Mucosa of descending colon (tissue), 3 donors: ENCODE measurements around the gene SORBS1. TPM values are rescaled to one million over a fixed set of nuclear protein-coding genes. Genes with fewer than 3 reads are reported as not detected.

ENCODE experiments used
- ATAC-seq: fragments of 200-7000 bp; cut with Tn5 transposase; one replicate; pipeline ENCODE4 v1.9.1; 2020; ENCODE audit warnings: mild to moderate bottlenecking, moderate library complexity
- DNase-seq, 3 donors: peaks; one replicate each; pipeline ENCODE4 v3.0.0-alpha.2; 2020
- H3K36me3 ChIP-seq: fragments of 200-600 bp; one replicate; pipeline ENCODE4 v1.8.0; 2021; ENCODE audit warnings: low read depth, mild to moderate bottlenecking
- H3K4me1 ChIP-seq: fragments of 200-600 bp; one replicate; pipeline ENCODE4 v1.8.0; 2021; ENCODE audit warnings: low read depth, mild to moderate bottlenecking
- H3K4me3 ChIP-seq: fragments of 200-600 bp; one replicate; pipeline ENCODE4 v1.8.0; 2021; ENCODE audit warnings: mild to moderate bottlenecking
- H3K9me3 ChIP-seq: fragments of 200-600 bp; one replicate; pipeline ENCODE4 v1.8.0; 2021; ENCODE audit warnings: mild to moderate bottlenecking
- intact Hi-C, 2 donors: fragments of 100-400 bp; cut with DNase I in 1 of 2; cut with micrococcal nuclease in 1 of 2; formaldehyde crosslinking; loops; one replicate each; pipeline versions ENCODE4 v1.11.0 to v1.11.1; 2022; cut with DNase I, micrococcal nuclease
- total RNA-seq, 3 donors: library from RNA; stranded (reverse); fragmentation: NEBNext Ultra II Directional in 2 of 3; extraction: Animal tissue kit (Norgen Biotek cat#: 25700) in 2 of 3; gene quantifications; one replicate each; pipeline versions ENCODE4 v1.2.1 to v1.2.4, GENCODE V29; 2021 to 2023
- TF ChIP-seq, protein P1 (sequence below): fragments of 200-600 bp; IDR thresholded peaks from one replicate; pipeline ENCODE4 v1.8.0; 2022; ENCODE audit warnings: antibody characterized with exemption, mild to moderate bottlenecking
- donor health status: DM: no; HTN: no; CAD: no; lungs with moderate emphysema.
- donor health status: DM: no; HTN: no; CAD: no.
- donor health status: DM: no; HTN: yes; CAD: no.

Gene SORBS1
- total RNA-seq, 3 donors from 2014 or later: 48.9 to 699 (median 99.3) TPM

DNA sequence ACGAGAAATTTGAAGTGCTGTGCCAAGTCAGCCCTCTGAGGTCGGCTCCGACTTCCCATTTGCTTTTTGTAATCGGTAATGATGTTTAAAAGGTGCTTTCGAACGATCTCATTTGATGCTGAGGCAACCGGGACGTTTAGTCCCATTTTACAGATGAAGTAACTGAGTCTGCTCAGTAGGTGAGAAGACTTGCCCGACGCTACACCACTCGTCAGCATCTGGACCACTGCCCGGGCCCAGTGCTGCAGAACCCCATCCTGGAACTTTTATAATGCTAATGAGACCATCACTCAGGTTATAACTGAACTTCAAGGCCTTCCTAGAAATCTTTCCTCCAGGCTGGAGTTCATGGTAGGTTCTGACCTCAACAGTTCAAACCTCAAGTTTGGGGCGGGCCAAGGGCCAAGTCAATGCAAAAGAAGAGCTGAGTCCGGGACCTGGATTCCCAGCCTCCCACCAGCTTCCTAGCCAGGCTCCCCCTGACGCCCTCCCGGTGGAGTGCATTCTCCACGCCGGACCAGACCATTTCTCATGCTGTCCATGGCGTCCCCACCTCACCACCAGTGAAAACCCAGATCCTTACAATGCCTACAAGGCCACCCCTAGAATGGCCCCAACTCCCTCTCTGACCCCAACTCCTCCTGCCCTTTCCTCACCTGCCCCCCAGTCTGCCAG lies 269.7 kb downstream of the SORBS1 start:
- ATAC-seq (no peak), DNase-seq (no peak)
- Histone ChIP-seq H3K36me3 (no peaks in the 10 kb centered on the region), H3K4me1 (peaks cover 41% of the 10 kb centered on the region), H3K9me3 (no peaks in the 10 kb centered on the region), H3K4me3 (no peak overlapping the region)
- intact Hi-C loops: no loop called here
- TF ChIP-seq, protein P1, sequence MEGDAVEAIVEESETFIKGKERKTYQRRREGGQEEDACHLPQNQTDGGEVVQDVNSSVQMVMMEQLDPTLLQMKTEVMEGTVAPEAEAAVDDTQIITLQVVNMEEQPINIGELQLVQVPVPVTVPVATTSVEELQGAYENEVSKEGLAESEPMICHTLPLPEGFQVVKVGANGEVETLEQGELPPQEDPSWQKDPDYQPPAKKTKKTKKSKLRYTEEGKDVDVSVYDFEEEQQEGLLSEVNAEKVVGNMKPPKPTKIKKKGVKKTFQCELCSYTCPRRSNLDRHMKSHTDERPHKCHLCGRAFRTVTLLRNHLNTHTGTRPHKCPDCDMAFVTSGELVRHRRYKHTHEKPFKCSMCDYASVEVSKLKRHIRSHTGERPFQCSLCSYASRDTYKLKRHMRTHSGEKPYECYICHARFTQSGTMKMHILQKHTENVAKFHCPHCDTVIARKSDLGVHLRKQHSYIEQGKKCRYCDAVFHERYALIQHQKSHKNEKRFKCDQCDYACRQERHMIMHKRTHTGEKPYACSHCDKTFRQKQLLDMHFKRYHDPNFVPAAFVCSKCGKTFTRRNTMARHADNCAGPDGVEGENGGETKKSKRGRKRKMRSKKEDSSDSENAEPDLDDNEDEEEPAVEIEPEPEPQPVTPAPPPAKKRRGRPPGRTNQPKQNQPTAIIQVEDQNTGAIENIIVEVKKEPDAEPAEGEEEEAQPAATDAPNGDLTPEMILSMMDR: no peak

DNA sequence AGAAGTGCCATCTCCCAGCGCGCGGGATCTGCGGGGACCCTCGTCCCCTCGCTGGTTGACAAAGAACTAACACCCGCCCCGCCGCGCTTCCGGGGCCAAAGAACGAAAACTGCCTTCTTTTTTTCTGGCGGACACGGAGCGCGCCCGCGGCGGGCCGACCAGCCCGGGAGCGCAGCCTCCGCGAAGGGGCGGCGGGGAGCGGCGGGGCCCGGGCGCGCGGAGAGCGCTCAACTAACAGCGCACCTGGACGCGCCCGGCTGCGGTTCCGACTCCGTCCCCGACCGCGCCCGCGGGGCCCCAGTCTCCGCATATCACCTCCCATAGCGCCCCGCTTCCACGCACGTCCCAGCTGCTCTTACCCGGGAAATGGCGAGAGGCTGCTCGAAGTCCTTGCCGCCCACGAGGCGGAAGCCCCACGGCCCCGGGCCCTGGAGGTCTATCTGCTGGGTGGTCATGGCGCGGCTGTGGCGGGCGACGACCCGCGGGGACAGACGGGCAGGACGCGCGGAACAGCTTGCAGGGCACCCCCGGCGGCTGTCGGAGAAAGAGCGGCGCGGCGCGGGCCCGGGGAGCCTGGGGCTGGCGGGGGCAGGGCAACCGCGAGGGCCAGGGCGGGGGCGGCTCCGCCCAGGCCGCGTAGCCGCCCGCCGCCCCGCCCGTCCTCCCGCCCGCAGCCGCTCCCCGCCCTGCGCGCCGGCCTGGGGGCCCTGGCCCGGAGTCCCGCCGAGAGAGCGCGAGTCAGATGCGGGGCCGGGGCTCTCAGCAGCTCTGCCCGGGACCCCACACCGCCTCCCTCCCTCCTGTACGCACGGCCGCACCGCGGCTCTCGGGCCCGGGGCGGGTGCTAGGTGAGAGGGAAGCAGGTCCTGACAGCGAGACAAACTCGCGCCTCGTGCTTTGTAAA lies 270.5 kb downstream of the SORBS1 start, which contains the start of gene PDLIM1:
PDLIM1 (minus strand) TSS at position 543 of the 904 bp plus-strand sequence; CDS start at position 455, 88 bp downstream.
- DNase-seq (peak; percentile 86 to 93 (median 89)), ATAC-seq (peak; percentile 83)
- peak within 1 kb of the TSS; percentile 90 for H3K4me3 ChIP-seq
- H3K9me3 ChIP-seq: no peaks in the 10 kb centered on the region
- no peaks in the 10 kb centered on the region for H3K36me3 ChIP-seq
- intact Hi-C loops: no loop called here
- TF ChIP-seq, protein P1: no peak
- peaks cover 48% of the 10 kb centered on the region for H3K4me1 ChIP-seq

- TF ChIP-seq, protein P1: no peak
- ATAC-seq (no peak), DNase-seq (peak in 1 of 3 donors; percentile 54)
- Histone ChIP-seq H3K4me3 (peak overlapping the region; percentile 90), H3K9me3 (no peaks in the 10 kb centered on the region), H3K4me1 (peaks cover 45% of the 10 kb centered on the region), H3K36me3 (no peaks in the 10 kb centered on the region)
- intact Hi-C loops: no loop called here
These were observed 271.2 kb downstream of the SORBS1 start for GRCh38 chr10:95289921-95290421.

- ATAC-seq (peak; percentile 58), DNase-seq (peak in 2 of 3 donors; percentile 62 to 65)
- intact Hi-C loops: no loop called here
- Histone ChIP-seq H3K4me3 (peak overlapping the region; percentile 90), H3K4me1 (peaks cover 46% of the 10 kb centered on the region), H3K9me3 (no peaks in the 10 kb centered on the region), H3K36me3 (no peaks in the 10 kb centered on the region)
- TF ChIP-seq, protein P1: no peak
These were observed 271.9 kb downstream of the SORBS1 start for GRCh38 chr10:95289003-95289920.

- DNase-seq (no peak), ATAC-seq (peak; percentile 48)
- peaks cover 43% of the 10 kb centered on the region for H3K4me1 ChIP-seq
- no peak overlapping the region for H3K4me3 ChIP-seq
- H3K36me3 ChIP-seq: no peaks in the 10 kb centered on the region
- no peaks in the 10 kb centered on the region for H3K9me3 ChIP-seq
- TF ChIP-seq, protein P1: no peak
- intact Hi-C loops: no loop called here
These were observed 272.9 kb downstream of the SORBS1 start for GRCh38 chr10:95288303-95288702.
